K562 (cell line): Measurements from ENCODE around the gene CCDC184. TPM values are rescaled to one million over a fixed set of nuclear protein-coding genes. Genes with fewer than 3 reads are reported as not detected.

Experiments
- ATF6 ChIP-seq: sonication (generic); formaldehyde crosslinking; IDR thresholded peaks from 2 replicates; pipeline ENCODE4 v1.4.0; 2020; ENCODE audit warnings: mild to moderate bottlenecking, missing genetic modification reagents
- CBX1 ChIP-seq: sonication (generic); IDR thresholded peaks from 2 replicates; pipeline ENCODE4 v1.6.1; 2016; ENCODE audit warnings: antibody characterized with exemption, low read depth, mild to moderate bottlenecking
- CBX3 ChIP-seq, 2 experiments: IDR thresholded peaks; 1 replicate in 1 of 2; 2 replicates in 1 of 2; pipeline ENCODE4 v1.6.1; 2012; ENCODE audit warnings: inconsistent platforms in 2 of 2, low read length in 2 of 2, borderline replicate concordance in 1 of 2, control low read depth in 1 of 2
- CHD4 ChIP-seq: fragments of 200-600 bp; sonication (generic); IDR thresholded peaks from 3 replicates; pipeline ENCODE4 v1.6.1; 2012; ENCODE audit warnings: low read depth, mild to moderate bottlenecking, mixed read lengths, low read length, inconsistent platforms; ENCODE audit not compliant: insufficient read depth, insufficient replicate concordance, poor library complexity, severe bottlenecking
- EWSR1 ChIP-seq: fragments of 450-650 bp; IDR thresholded peaks from 2 replicates; pipeline ENCODE4 v1.6.1; 2018; ENCODE audit warnings: borderline replicate concordance, mild to moderate bottlenecking, low read depth, moderate library complexity; ENCODE audit not compliant: partially characterized antibody
- GATAD2B ChIP-seq: fragments of 450-650 bp; IDR thresholded peaks from 2 replicates; pipeline ENCODE4 v1.6.1; 2017; ENCODE audit warnings: mild to moderate bottlenecking, borderline replicate concordance
- HIVEP1 ChIP-seq: fragments of 250-450 bp; sonication (Bioruptor Pico); IDR thresholded peaks from 2 replicates; pipeline ENCODE4 v1.4.0; 2020; ENCODE audit warnings: mild to moderate bottlenecking
- IFI16 ChIP-seq: fragments of 250-450 bp; sonication (Bioruptor Pico); IDR thresholded peaks from 2 replicates; pipeline ENCODE4 v2.1.2; 2022; ENCODE audit warnings: mild to moderate bottlenecking, inconsistent platforms
- KLF10 ChIP-seq: fragments of 250-450 bp; sonication (Bioruptor Pico); IDR thresholded peaks from 2 replicates; pipeline ENCODE4 v1.6.1; 2021; ENCODE audit warnings: matching md5 sums
- MTA2 ChIP-seq: fragments of 450-650 bp; IDR thresholded peaks from 2 replicates; pipeline ENCODE4 v1.6.1; 2016; ENCODE audit warnings: low read depth
- NFIX ChIP-seq: fragments of 250-450 bp; sonication (Bioruptor Pico); IDR thresholded peaks from 2 replicates; pipeline ENCODE4 v1.4.0; 2020; ENCODE audit warnings: low read depth, mild to moderate bottlenecking, moderate library complexity
- NFRKB ChIP-seq: fragments of 450-650 bp; IDR thresholded peaks from 2 replicates; pipeline ENCODE4 v1.6.1; 2016; ENCODE audit warnings: low read depth
- PHF8 ChIP-seq: fragments of 200-600 bp; sonication (generic); IDR thresholded peaks from 2 replicates; pipeline ENCODE4 v1.6.1; 2012; ENCODE audit warnings: mixed run types, mild to moderate bottlenecking, inconsistent platforms, low read length, moderate library complexity, borderline replicate concordance
- RREB1 ChIP-seq: fragments of 250-450 bp; sonication (Bioruptor Pico); IDR thresholded peaks from 2 replicates; pipeline ENCODE4 v1.4.0; 2020
- SMC3 ChIP-seq: conservative IDR thresholded peaks from 2 replicates; pipeline ENCODE4 v1.6.1; 2011; ENCODE audit warnings: low read depth, low read length, improper control_type of control experiment; ENCODE audit not compliant: insufficient read depth
- TBL1XR1 ChIP-seq, 2 experiments: IDR thresholded peaks; 2 replicates each; pipeline ENCODE4 v1.6.1; 2012; ENCODE audit warnings: improper control_type of control experiment in 2 of 2, low read length in 2 of 2, mild to moderate bottlenecking in 1 of 2
- TCF7L2 ChIP-seq: fragments of 150-350 bp; IDR thresholded peaks from 2 replicates; pipeline ENCODE4 v1.6.1; 2016; ENCODE audit warnings: low read depth, mild to moderate bottlenecking, low read length, moderate library complexity
- WHSC1 ChIP-seq: IDR thresholded peaks from one replicate; pipeline ENCODE4 v1.6.1; 2012; ENCODE audit warnings: low read length, control low read depth, inconsistent platforms
- ZFX ChIP-seq: sonication (generic); formaldehyde crosslinking; IDR thresholded peaks from 2 replicates; pipeline ENCODE4 v1.8.0; 2022; ENCODE audit warnings: mild to moderate bottlenecking, missing genetic modification reagents, moderate library complexity
- ZNF12 ChIP-seq: sonication (generic); formaldehyde crosslinking; IDR thresholded peaks from 2 replicates; pipeline ENCODE4 v1.4.0; 2020; ENCODE audit warnings: mild to moderate bottlenecking, missing genetic modification reagents
- polyA plus RNA-seq, 8 experiments: library from polyadenylated mRNA; depleted of rRNA in 4 of 8; stranded (reverse) in 5 of 8; unstranded in 3 of 8; fragments of >200 nt; fragmentation: Nextera tagmentation in 2 of 8; fragmentation: Illumina TruSeq in 1 of 8; extraction: Ambion mirVana in 2 of 8; extraction: Trizol in 1 of 8; gene quantifications; 2 replicates each; pipeline versions ENCODE4 v1.2.1 to v1.2.3, GENCODE V29; 2011 to 2014; ENCODE audit warnings: inconsistent platforms in 1 of 8, missing spikeins in 1 of 8
- total RNA-seq, 7 experiments: library from RNA; depleted of rRNA in 6 of 7; stranded (reverse); fragments of >200 nt in 6 of 7; fragmentation: Illumina TruSeq in 2 of 7; extraction: Trizol in 2 of 7; gene quantifications; 2 replicates each; pipeline versions ENCODE4 v1.2.1 to v1.2.3, GENCODE V29; 2011 to 2021; ENCODE audit warnings: low replicate concordance in 1 of 7

CCDC184 gene
- total and polyA plus RNA-seq, 9 of the 15 experiments (the other 6 are each of a cell fraction or from before 2014, with no cell fraction given), result 0.09 TPM; not detected in 8

- TF ChIP-seq SMC3 (peak; percentile 25; the same call in 1 of the 2 replicates), WHSC1 (no peak), TBL1XR1 (IDR thresholded peaks at IDR 0.05; ENCODE audit: low read length in 2 of 2) (no peak), KLF10 (CRISPR knock-in tag) (no peak), NFRKB (0 out of 2 replicates have a peak, but pooled peaks have one; percentile 26), PHF8 (peak; percentile 74; the same call in 1 of the 2 replicates), EWSR1 (no peak), IFI16 (CRISPR knock-in tag) (no peak), ATF6 (no peak), CHD4 (no peak), CBX3 (IDR thresholded peaks at IDR 0.05; ENCODE audit: borderline replicate concordance in 1 of 2, low read length in 2 of 2) (no peak; a peak in 1 of 3 replicates), HIVEP1 (CRISPR knock-in tag) (no peak), MTA2 (peak; percentile 73), ZNF12 (no peak; the same call in 1 of the 2 replicates), NFIX (no peak), CBX1 (no peak), RREB1 (peak; percentile 88; the same call in 1 of the 2 replicates), GATAD2B (no peak), TCF7L2 (no peak), ZFX (peak; percentile 87)
These were observed 26.2 kb upstream of the CCDC184 start, which contains the start of gene ASB8 (continued) for GRCh38 chr12:48157018-48157888.
